Activated CD8-positive, alpha-beta memory T cell treated with anti-CD3 and anti-CD28 coated beads for 48 hours (primary cell): Measurements from ENCODE around the gene SKAP1.
"Not testable (repeated sequence)": the region's sequence is repeated elsewhere in the genome, so short reads cannot be mapped to it uniquely, and the experiment has no call there.

Experiments
- DNase-seq, 3 experiments: peaks; one replicate each; pipeline ENCODE4 v3.0.0-alpha.2; 2020; ENCODE audit warnings: low read depth in 2 of 3, low spot score in 2 of 3

The SKAP1 gene

DNA sequence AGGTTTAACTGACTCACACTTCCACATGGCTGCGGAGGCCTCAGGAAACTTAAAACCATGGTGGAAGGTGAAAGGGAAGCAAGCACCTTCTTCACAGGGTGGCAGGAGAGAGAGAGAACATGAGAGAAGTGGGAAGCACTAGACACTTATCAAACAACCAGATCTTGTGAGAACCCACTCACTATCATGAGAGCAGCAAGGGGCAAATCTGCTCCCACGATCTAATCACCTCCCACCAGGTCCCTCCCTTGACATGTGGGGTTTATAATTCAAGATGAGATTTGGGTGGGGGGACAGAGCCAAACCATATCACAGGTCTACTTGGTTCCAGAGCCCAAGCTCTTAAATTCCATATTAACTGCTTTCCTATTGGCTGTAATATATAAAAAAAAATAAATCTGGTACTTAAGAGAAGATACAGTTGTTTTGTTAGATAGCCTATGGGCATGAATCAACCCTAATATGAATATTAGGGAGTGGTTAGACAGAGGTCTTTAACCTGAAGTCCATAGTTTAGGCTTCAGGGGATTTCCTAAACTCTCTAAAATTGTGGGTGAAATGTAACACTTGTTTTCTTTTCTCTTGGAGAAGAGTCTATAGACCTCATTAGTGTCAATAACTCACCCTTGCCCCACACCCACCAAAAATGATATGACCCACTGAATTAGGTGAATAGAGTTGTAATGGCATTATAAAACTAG, 56.7 kb downstream of the SKAP1 start:
- no peak for DNase-seq

GRCh38 chr17:48368967-48369366, 61.0 kb downstream of the SKAP1 start:
- DNase-seq, result not testable (repeated sequence)

DNA sequence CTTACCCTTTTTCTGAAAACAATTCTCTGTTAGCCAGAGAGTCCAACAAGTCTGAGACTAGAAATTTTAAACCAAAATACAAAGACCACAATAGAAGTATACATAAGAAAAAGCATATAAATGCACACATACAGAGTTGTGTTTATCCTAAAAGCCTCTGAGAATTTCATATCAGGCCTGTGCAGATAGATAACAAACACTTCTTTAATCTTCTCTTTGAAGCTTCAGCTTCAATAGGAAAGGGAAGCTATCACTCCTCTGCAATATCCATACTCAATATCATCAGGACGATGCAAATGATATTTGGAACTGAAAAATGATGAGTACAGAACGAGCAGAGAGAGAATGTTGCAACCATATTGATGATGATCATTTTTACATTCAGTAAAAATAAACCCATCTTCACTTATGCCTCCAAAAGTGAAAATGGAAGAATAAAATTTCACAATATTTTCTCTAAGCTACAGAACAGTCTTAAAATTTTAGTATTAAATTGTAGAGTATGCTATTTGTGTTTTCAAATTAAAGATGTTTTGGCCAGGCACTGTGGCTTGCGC, 61.6 kb downstream of the SKAP1 start:
- DNase-seq, result no peak

DNA sequence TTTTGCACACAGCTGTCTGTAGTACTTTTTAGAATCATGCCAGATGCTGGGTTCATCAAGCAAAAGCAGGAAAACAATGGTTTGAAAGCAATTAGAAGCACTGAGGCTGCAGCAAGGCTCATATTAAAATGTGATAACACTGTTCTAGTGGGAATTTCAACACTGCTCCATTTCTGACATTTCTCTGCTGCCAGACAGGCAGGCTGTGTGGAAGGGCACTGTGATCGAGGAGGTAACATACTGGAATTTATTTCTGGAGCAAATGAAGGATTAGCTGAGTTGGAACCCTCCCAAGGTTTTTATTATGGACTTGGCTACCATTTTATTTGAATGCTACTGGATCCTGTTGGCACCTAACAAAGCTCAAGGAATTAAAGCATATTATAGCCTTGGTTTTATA, 66.9 kb downstream of the SKAP1 start:
- no peak for DNase-seq

DNA sequence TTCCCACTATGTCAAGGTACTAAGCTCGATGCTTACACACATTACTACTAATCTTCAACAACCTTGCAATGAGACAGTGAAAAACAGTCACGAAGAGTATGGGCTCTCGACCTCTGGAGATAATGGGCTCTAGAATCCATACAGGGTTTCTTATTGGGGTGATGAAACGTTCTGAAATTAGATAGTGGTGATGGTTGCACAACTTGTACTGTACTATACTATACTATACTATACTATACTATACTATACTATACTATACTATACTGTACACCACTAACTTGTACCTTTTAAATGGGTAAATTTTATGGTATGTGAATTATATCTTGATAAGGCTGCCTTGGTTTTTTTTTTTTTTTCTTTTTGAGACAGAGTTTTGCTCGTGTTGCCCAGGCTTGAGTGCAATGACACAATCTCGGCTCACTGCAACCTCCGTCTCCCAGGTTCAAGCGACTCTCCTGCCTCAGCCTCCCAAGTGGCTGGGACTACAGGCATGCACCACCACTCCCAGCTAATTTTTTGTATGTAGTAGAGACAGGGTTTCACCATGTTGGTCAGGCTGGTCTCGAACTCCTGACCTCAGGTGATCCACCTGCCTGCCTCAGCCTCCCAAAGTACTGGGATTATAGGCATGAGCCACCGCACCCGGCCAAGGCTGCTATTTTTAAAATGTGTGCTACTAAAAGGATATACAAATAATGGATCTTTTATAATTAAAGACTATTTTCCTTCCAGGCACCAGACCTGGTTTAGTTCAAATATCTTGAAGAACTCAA, 69.0 kb downstream of the SKAP1 start:
- DNase-seq, result not testable (repeated sequence)

DNA sequence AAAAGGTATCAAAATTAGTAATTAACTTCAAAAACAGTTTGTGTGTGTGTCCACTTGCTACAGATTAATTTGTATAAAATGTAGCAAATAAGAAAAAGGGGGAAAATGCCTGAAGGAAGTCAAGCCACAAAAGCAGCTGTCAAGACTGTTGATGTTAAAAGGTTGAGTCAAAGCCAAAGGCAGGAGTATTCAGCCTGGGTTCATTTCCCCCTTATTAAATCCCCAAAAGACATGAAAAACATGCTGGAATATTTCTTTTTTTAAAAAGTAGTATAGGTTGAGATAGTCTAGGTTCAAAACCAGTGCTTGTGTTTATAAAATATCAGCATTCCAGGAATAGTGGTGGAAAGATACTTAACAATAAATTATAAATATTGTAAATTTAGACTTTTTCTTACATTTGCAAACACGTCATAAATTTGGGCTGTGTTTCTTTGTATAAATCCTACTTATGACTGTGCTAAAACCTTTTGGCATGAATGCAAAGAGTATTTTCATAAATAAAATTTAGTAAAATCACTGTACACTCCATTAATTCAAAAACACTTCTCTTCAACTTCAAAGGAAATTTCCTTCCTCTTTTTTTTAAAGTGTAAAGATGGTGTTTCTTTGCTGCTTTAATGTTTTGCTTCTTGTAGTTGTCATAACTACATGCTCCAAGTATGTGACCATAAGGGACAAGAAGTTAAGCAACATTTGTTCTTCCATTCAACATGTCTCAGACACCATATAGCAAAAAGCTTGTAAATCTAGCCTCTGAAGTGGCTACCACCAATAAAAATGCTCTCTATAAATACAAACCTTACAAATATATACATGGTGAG, 72.0 kb downstream of the SKAP1 start:
- DNase-seq, result no peak

GRCh38 chr17:48356866-48357265, 73.1 kb downstream of the SKAP1 start:
- DNase-seq, result no peak

DNA sequence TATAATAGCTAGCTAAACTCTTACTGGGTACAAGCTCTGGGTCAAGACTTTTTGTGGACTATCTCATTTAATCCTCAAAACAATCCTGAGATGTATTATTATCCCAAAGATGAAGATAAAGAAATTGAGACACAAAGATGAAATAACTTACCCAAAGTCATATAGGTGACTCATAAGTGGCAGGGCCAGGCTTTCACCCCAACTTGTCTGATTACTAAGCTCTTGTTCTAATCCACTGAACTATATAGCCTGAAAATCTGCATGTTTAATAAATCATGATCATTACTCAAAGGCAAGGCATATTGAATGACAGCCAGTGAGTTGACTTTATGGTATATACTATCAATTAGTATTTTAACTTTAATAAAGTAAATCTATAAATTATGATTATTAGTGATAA, 77.4 kb downstream of the SKAP1 start:
- DNase-seq, result no peak

DNA sequence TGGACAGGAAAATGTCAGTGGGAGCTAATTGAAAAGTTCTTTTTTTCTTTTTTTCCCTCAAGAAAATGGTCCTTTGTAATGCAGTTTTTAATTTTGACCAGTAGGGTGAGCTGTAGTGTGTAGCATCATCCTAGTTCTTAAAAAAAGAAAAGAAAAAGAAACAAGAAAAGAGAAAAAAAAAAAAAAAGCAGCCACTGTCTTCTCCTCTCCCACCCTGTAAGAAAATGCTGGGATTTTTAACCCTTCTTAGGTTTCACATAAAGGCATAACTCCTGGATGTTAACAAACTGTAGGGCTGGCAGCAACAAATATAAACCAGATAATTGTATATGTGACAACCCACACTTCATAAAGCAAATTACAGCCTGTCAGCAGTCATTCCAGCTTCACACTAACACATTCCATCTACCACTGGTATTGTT, 78.1 kb downstream of the SKAP1 start:
- no peak for DNase-seq

- no peak for DNase-seq
Observed at GRCh38 chr17:48348352-48348751, 81.7 kb downstream of the SKAP1 start.

- no peak for DNase-seq
Observed at GRCh38 chr17:48347177-48347576, 82.8 kb downstream of the SKAP1 start.

- DNase-seq, result no peak
Observed at GRCh38 chr17:48344251-48344650, 85.8 kb downstream of the SKAP1 start.

DNA sequence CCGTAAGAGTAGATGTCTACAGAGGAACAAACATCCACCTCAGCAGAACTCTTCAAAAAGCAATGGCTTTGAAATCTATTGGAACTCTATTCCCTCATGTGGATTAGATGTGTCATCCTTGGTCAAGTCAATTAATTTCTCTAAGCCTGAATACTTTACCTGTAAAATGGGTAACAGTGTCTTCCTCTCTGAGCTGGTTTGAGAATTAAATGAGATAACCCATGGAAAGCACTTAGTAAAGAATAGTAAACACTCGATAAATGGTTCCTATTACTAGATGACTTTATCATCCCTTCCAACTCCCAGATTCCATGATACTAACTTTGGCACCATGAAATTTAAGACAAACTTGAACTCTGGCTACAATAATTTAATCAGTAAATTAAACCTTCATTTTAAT, 89.1 kb downstream of the SKAP1 start:
- DNase-seq, result no peak

DNA sequence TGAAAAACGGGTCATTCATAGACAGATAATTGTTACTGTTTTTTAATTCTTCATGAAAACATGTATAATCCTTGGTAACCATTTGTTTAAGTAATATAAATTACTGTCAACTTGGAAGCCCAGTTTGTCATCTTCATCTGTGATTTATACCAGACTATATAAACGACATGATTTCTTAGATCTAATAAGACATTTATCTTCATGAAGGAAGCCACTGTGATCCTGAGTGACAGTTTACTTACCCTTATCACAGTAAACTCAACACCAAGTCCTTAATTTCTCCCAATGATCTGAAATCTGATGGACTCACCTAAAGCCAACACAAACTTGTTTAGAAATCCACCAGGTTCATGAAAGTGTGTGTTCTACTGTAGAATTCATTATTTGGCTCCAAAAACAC, 91.3 kb downstream of the SKAP1 start:
- no peak for DNase-seq

GRCh38 chr17:48337903-48338302, 92.1 kb downstream of the SKAP1 start:
- DNase-seq, result not testable (repeated sequence)

DNA sequence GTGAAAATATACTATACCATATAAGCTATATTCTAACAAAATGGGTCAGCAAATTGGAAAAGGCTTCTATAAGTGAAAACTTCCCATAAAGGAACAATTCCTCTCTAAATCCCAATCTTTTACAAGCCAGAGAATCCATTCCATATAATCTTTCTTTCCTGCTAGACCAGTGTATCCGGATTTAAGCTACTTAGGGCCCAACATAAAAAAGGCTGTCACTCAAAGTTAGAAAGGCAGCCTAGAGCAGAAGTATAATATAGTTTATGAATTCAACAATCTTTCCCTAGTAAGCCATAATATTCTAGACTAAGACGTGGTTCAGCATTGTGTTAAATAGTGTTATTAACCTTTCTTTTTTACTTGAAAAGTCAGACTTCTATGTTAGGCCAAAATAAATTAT, 93.0 kb downstream of the SKAP1 start:
- no peak for DNase-seq

DNA sequence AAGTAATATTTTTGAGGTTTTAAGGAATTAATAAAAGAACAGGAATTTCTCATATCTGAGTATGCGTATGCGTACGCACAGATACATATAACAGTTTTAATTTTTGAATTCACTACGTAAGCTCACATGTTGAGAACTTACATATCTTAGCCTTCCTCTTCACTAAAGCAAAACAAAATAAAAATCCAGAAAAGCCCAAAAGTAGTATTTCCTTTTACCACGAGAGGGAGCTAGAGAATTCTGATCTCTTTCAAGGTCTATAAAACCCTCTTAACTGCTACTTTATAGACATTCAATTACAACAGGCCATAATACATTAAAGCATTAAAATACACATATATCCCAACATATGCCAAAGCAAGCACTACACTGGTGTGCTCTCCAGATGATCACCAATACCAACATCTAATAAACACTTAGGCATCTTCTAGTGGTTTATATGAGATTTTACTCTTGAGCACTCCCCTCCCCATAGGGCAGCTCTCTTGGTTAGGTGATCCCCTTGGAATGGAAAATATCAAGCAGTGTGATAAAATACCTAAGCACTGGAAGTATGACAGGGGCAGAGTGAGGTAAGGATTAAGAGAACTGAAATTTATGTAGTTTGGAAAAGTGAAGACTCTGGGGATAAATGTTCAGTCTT, 94.0 kb downstream of the SKAP1 start:
- no peak for DNase-seq

GRCh38 chr17:48335146-48335784, 94.7 kb downstream of the SKAP1 start:
- no peak for DNase-seq

DNA sequence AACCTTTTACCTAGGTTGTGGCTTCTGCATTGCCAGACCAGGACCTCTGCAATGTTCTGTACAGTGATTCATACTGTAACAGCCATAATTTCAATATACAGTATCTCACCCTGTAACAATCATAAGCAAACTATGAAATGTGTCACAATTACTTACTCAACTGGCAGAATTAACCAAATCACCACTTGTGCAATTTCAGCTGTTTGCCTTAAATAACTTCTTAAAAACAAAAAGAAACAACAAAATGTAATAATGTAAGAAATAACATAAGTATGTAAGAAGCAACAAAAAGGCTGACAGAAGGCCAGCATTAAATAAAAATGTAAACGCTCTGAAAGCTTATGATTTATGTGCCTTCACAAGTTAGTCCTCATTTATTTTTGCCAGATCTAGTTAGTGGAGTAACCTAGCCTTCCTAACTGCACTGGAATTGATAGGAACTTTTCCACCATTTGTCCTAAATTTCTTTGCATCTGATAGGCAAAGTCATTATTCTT, 96.9 kb downstream of the SKAP1 start:
- DNase-seq, result no peak

GRCh38 chr17:48330887-48331286, 99.1 kb downstream of the SKAP1 start:
- no peak for DNase-seq
